HG03095 (cell line): Measurements from ENCODE around the gene GSDMA.

Experiments
- ATAC-seq: cut with Tn5 transposase; IDR thresholded peaks from one replicate; pipeline ENCODE4 v1.9.1; 2021; ENCODE audit warnings: moderate library complexity; ENCODE audit not compliant: unreplicated experiment

GSDMA gene

DNA sequence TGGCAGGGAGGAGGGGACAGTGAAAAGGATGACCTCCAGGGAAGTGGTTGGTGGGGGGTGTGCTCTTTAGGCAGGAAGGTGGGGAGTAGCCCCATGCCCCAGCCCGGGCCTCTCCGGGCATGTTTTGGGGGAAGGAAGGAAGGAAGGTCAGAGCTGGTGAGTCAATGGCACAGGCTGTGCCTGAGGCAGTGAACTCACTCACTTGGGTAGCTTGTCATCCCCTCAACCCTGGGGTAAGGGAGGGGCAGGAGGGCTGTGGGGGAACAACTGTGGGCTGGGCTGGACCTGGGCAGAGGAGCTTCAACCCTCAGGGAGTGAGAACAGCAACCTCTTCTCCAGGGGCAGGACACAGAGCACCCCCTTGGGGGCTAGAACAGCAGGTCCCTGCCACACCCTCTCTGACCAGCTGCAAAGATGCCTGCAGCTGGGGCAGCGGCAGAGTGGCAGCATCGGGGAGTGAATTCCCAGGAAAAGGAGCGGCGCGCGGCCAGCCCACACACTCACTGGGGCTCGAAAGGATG, 58.7 kb downstream of the GSDMA start:
- ATAC-seq: no peak

DNA sequence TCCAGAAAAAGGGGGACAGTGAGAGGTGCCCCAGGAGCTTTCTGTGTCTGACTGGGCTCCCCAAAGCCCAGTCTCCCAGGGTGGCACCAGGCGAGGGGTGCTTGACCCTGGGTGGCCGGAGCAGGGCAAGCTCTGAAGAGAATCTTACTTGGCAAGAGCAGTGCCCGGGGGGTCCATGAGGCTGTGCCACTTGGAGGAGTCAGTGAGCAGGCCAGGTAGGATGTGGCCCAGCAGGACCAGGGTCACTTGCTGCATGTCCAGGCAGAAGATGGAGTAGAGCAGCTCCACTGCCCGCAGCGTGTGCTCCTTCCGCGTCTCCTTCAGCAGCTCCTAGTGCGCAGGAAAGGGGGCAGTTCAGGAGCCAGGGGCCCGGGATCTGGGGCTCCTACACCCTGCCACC, 59.7 kb downstream of the GSDMA start:
- ATAC-seq: no peak

DNA sequence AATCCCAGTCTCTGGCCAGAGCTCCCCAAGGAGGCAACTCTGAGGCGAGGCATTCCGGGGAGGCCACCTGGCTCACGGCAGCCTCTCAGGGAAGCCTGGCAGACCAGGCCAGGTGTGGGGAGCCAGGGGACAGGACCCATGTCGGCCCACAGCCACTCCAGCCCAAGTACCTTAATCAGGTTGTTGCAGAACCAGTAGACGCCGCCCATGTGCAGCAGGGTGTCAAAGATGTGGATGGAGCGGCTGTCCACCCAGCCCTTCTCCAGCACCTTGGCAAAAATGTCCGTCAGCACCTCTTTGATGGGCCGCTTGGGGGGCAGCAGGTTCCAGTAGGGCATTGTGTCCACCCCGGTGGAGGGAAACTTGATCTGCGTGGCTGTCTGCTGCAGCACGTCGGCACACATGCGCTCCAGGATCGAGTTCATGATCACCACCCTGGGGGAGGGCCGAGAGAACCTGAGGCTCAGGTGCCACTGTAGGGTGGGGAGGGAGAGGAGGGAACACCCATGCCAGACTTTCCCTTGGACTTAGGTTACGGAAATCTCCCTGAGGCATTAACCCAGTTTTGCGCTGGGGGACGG, 60.2 kb downstream of the GSDMA start:
- ATAC-seq: no peak

DNA sequence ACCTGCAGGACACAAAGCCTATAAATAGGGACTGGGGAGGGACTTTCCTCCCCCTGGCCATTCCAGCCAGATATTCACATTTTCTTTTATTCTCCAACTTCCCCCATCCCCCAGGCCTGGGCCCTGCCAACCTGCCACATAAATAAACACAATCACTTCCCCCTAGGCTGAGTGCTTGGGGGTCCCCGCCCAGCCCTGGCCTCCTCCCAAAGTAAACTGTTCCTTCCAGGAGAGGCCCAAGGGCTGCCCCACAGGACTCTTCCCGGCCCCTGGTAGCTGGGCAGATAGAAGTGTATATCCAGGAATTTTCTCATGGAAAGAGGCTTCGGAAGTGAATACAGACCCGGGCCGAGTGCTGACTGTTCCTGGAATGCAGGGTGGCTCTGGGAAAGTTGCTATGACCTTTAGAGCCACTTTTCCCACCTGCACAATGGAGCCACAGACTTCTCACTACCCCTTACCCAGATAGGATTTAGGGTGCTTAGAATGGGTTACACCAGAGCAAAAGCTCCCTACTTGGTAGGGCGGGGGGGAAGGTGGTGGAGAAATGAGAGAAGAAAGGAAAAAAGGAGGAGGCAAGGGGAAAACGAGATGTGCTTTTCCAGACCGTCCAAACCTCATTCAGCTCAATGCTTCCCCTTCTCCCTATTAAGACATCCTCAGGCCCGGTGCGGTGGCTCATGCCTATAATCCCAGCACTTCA, 60.9 kb downstream of the GSDMA start:
- no peak for ATAC-seq

DNA sequence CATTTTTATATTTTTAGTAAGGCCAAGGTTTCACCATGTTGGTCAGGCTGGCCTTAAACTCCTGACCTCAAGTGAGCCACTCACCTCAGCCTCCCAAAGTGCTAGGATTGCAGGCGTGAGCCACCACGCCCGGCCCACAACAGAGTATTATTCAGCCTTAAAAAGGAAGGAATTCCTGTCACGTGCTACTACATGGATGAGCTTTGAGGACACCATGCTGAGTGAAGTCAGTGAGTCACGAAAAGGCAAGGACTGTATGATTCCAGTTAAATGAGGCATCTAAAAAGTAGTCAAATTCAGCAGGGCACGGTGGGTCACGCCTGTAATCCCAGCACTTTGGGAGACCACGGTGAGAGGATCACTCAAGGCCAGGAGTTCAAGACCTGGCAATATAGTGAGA, 62.1 kb downstream of the GSDMA start:
- no peak for ATAC-seq

DNA sequence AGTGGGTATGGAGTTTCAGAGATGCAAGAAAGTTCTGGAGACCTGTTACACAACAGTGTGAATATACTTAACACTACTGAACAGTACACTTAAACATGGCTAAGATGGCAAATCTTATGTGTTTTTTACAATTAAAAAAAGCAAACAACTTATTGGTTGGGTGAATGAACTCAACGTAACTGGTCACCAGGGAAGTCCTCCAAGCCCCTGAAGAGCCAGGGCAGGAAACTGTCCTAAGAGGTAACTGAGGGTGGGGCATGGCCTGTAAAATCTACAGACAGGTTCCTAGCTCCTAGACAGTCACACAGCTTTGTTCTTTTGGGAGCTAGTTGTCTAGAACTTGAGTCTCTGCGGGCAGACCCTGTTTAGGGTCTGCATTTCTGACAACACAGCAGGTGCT, 62.8 kb downstream of the GSDMA start:
- ATAC-seq: no peak

DNA sequence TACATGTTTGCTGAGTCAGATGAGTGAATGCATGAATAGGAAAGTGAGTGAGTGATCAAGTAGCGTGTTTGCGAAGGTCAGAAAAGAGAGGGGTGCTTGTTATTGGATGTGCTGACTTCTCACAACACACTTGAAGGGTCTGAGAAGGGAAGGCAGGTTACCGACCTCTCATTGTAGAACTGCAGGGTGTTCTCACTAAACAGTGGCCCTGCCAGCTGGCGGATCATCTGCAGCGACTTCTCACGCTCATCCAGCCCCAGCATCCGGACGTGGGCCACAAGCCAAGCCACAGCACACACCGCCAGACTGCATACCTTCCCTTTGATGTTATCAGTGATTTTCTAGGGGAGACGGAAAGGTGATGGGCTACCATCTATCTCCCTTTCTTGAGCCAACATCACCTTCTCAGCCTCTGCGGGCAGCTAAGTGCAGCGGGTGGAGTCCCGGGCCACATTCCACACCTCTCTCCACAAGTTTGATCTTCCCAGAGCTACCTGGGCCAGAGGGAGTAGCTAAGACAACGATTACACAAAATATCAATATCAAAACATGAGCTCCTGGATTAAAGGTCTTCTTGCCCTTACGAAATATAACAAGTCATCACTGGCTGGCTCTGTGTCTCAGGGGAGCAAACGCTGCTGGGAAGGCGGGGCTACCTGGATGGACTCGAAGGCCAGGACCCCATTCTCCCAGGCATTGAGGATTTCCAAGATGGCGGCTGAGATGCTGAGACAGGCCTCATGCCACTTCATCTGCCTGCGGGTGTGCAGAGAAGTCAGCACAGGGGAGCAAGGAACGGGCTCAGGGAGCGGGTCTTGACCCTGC, 63.4 kb downstream of the GSDMA start:
- ATAC-seq: no peak

DNA sequence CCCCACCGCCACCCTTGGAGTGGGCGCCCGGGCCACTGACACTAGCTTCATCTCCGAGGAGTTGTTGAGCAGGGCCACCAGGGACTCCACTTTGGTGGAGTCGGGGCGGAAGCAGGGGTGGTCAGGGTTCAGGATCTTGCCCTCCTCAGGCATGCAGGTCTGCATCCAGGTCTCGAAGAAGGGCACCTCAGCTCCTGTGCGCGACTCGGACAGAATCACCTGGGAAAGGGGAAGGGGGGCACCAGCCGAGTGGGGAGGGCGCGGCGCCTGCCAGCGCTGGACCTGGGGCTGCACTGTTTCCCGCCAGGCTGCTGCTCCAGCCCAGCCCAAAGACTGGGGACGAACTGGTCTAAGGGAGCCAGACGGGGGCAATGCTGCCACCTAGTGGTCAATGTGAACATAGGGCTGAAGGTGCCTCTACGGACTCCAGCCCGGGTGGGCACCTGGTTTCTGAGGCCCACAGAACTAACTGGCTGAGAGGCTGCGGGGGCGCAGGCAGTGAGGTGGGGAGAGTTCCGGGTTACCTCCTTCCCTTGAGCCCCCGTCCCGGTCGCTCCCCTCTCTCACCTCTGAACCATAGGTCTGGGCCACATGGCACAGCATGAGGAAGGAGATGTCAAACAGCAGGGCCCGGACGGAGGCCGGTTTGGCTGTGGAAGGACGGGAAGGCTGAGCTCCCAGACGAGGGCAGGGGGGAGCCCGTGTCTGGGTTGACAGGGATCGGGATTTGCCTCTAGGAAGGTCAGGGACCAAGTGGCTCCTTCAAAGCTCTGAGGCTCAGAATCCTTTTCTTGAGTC, 64.2 kb downstream of the GSDMA start:
- ATAC-seq: no peak
